IPS-15b (cell line): ENCODE data around the gene TENT4A.

Experiments used
- H3K27me3 ChIP-seq: one replicate; pipeline ENCODE4 v1.6.1; 2013; ENCODE audit warnings: low read length; ENCODE audit not compliant: control insufficient read depth, insufficient read depth
- H3K36me3 ChIP-seq: one replicate; pipeline ENCODE4 v1.6.1; 2013; ENCODE audit warnings: low read length; ENCODE audit not compliant: control insufficient read depth, insufficient read depth
- H3K4me1 ChIP-seq: one replicate; pipeline ENCODE4 v1.6.1; 2013; ENCODE audit warnings: mild to moderate bottlenecking, low read length; ENCODE audit not compliant: control insufficient read depth, insufficient read depth
- H3K4me3 ChIP-seq: one replicate; pipeline ENCODE4 v1.5.1; 2013; ENCODE audit warnings: low read depth, low read length
- H3K9ac ChIP-seq: one replicate; pipeline ENCODE4 v1.6.1; 2013; ENCODE audit warnings: low read depth, mild to moderate bottlenecking, low read length
- H3K9me3 ChIP-seq: one replicate; pipeline ENCODE4 v1.6.1; 2013; ENCODE audit warnings: mild to moderate bottlenecking, low read length; ENCODE audit not compliant: control insufficient read depth, insufficient read depth

The TENT4A gene

DNA sequence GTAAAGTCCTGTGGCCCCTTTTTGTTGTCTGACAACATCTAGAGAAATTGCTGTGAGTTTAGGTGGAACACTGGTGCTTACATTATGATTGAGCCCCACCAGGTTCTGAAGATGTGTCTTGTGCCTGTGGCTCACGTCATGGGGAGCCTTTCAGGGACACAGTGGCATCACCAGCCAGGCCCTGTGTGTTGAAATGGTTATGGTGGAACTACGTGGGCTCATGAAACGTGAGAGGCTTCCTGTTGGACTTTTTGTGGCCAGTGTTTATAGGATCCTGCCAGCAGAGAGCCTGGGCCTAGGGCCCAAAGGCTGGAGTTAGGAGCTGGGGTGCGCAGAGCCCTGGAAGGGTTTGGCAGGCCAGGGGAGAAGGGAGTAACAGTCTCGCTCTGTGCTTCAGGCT, 46.8 kb downstream of the TENT4A start:
- Histone ChIP-seq H3K4me3 (no peak overlapping the region), H3K9ac (no peak overlapping the region), H3K36me3 (peaks cover 13% of the 10 kb centered on the region), H3K27me3 (no peaks in the 10 kb centered on the region), H3K9me3 (no peaks in the 10 kb centered on the region), H3K4me1 (no peaks in the 10 kb centered on the region)

DNA sequence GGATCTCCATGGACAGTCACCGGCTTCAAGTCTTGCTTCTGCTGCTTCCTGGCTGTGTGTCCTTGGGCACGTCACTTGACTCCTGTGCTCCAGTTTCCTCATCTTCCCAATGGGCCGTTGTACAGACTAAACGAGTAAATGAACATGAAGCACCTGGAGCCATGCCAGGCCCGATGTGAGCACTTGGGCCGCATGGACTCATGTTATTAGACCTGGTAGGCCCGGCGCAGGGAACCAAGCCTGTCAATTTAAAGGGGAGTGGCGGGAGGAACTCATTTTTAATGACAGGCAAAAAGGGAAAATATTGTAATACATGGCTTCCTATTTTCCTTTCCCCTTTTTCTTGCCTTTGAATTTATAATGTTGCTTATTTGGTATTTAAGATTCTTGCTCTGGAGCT, 47.5 kb downstream of the TENT4A start:
- H3K4me1 ChIP-seq = no peaks in the 10 kb centered on the region
- no peak overlapping the region for H3K4me3 ChIP-seq
- no peaks in the 10 kb centered on the region for H3K27me3 ChIP-seq
- H3K36me3 ChIP-seq = peaks cover 6% of the 10 kb centered on the region
- no peaks in the 10 kb centered on the region for H3K9me3 ChIP-seq
- H3K9ac ChIP-seq = no peak overlapping the region

DNA sequence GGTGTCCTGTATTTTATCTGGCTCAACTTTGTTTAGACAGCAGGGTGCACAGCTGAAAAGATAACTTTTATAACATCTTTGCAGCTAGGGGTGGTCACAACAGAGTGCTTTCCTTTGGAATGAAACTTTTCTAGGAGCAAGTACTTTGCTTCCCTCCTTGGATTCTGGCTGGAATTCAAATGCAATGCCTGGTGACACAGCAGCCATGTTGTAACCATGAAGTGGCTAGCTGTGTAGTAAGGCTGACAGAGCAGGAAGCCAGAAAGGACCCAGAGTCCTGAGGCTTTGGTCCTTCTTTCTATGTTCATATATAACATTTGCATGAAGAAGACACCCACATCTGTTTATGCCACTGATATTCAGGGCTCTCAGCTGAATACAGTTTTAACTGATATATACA, 48.1 kb downstream of the TENT4A start:
- Histone ChIP-seq H3K4me1 (no peaks in the 10 kb centered on the region), H3K9ac (no peak overlapping the region)

DNA sequence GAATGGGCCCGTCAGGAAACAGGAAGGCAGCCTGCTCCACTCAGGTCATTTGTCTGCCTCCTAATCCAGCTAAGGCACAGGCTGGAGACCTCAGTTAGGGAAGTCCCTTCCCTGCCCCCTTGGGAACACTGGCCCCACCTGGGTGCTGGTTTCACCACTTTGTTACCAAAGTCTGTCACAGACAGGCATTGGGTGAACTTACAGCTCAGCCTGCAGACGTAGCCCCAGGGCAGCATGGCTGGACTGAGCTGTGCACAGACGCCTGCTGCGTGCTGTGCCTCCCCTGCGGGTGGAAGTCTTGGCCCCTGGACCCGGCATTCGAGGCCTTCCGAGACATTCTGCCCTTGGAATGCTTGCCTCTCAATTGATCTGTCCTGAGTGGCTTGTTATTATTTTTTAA, 48.9 kb downstream of the TENT4A start:
- H3K9me3 ChIP-seq = no peaks in the 10 kb centered on the region
- no peaks in the 10 kb centered on the region for H3K27me3 ChIP-seq
- H3K36me3 ChIP-seq = peaks cover 2% of the 10 kb centered on the region
- no peaks in the 10 kb centered on the region for H3K4me1 ChIP-seq
- H3K4me3 ChIP-seq = no peak overlapping the region
- H3K9ac ChIP-seq = no peak overlapping the region

More for the DNA sequence above, 48.1 kb downstream of the TENT4A start:
- Histone ChIP-seq H3K9me3 (no peaks in the 10 kb centered on the region), H3K36me3 (peaks cover 2% of the 10 kb centered on the region), H3K27me3 (no peaks in the 10 kb centered on the region), H3K4me3 (no peak overlapping the region)

DNA sequence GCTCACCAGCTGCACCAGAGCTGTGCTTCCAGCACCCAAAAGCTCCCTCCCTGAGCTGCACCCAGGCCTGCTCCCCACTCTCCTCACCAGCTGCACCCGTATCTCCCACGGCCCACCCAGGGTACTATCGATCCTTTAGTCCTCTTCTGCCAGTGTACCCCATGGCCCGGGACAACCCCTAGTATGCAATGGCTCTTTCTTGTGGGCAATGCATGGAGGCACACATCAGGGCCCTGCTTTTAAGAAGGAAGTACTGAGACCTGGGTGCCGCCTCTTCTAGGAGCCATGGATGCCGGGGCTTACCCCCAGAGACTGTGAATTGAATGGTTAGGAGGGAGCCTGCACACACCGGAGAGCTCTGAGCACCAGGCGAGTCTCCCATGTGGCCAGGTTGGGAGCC, 49.5 kb downstream of the TENT4A start:
- H3K36me3 ChIP-seq = peaks cover 2% of the 10 kb centered on the region

DNA sequence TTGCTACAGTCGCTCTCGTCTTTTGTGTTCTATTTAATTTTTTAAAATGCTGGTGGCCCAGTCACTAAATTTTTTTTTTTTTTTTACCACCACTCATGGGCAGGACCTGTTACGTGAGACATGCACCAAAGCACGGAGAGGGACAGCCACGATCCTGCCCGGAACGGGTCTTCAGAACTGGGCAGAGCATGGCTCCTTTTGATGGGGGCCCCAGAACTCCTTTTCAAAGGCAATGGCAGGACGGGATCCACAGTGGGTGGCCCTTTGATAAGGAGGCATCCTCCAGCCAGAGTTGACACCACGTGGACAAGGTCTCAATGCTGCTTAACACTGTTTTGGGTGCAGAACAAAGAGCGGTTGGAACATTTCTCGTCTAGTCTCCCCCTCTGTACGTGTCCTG, 50.0 kb downstream of the TENT4A start:
- peaks cover 2% of the 10 kb centered on the region for H3K36me3 ChIP-seq
- H3K4me1 ChIP-seq = no peaks in the 10 kb centered on the region
- H3K4me3 ChIP-seq = no peak overlapping the region
- H3K9me3 ChIP-seq = no peaks in the 10 kb centered on the region
- no peak overlapping the region for H3K9ac ChIP-seq
- no peaks in the 10 kb centered on the region for H3K27me3 ChIP-seq

More for the DNA sequence above, 49.5 kb downstream of the TENT4A start:
- Histone ChIP-seq H3K9ac (no peak overlapping the region), H3K9me3 (no peaks in the 10 kb centered on the region), H3K4me1 (no peaks in the 10 kb centered on the region), H3K4me3 (no peak overlapping the region), H3K27me3 (no peaks in the 10 kb centered on the region)

DNA sequence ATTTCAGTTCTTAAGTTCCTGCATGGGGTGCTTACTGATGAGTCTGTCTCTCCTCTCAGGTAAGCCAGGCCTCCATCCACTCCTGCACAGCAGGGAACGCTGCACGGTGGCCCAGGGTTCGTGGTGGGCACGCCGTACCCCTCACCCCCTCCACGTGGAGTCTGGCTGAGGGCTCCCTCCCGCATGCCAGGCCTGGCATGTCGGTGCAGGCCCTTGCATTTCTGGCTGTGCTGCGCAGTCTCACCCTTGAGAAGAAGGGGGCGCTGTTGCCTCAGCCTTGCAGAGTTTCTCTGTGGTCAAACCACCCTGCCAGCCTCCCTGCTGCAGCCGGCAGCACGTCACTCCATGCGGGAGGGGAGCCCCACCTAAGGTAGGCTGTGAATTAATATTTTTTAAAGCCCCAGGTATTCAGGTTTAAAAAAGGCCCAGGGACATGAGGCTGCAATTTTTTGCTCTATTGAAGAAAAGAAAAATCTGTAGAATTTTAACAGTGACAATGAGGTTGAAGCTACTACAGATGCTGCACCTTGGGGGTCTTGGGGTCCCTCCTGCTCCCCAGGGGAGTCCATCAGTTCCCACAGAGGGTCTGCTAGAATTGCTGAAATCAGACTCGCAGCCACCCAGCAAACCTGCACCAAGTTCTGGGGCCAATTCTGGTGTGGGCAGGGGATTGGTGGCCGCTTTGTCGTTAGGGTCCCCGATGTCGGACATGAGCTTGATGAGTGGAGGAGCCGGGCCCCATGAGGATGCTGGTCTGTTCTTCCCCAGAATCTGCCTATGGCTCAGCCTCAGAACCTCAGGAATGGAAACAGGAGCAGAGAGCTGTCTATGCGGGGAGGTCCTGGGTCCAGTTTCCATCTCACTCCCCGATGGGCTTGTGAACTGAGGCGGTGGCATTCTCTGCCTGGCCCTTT, 52.6 kb downstream of the TENT4A start:
- no peaks in the 10 kb centered on the region for H3K9me3 ChIP-seq
- no peaks in the 10 kb centered on the region for H3K27me3 ChIP-seq
- H3K36me3 ChIP-seq = no peaks in the 10 kb centered on the region
- H3K4me1 ChIP-seq = no peaks in the 10 kb centered on the region
- no peak overlapping the region for H3K9ac ChIP-seq
- H3K4me3 ChIP-seq = no peak overlapping the region

DNA sequence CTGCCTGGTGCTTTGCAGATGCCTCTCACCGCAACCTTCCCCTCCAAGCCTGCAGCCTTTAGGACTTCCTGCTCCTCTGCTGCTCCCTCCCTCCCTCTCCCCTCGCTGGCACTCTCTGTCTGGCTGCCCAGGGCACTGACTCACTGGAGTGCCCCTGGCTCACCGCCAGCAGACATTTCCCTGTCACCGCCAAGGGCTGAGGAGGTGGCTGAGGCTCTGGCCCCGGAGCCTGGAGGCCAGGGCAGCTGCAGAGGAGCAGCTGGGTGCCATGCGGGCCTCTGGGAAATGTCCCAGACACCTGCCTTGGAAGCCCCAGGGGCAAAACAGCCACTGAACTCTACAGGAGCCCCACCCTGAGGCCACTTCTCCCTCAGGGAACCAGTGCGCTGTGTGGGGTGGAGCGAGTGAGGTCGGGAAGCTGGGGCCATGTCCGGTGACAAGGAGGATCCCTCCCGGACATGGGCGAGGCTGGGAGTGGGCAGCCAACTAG, 53.4 kb downstream of the TENT4A start:
- no peak overlapping the region for H3K9ac ChIP-seq
- no peaks in the 10 kb centered on the region for H3K9me3 ChIP-seq
- H3K4me3 ChIP-seq = no peak overlapping the region
- no peaks in the 10 kb centered on the region for H3K36me3 ChIP-seq
- H3K27me3 ChIP-seq = no peaks in the 10 kb centered on the region
- H3K4me1 ChIP-seq = no peaks in the 10 kb centered on the region

DNA sequence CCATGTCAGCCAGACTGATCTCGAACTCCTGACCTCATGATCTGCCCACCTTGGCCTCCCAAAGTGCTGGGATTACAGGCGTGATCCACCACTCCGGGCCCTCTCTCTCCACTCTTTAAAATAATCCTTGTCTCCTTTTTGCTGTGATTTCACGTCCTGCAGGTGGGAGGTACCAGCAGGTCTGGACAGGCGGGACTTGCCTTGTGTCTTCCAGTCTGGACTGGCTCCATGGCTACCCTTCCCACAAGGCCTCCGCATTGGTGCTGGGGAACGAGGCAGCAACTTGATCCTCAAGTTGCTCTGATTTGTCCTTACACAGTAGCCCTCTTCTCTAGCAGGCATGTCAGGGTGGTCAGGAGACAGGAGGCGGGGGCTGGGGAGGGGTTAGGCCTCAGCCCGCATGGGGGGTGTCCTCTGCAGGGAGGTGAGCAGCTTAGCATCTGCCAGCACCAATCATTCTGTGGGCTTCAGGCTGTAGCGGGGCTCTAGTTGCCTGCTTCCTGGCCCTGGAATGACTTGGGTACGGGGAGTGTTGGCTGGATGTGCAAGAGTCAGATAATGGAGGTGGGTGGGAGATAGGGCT, 54.3 kb downstream of the TENT4A start:
- no peak overlapping the region for H3K9ac ChIP-seq

DNA sequence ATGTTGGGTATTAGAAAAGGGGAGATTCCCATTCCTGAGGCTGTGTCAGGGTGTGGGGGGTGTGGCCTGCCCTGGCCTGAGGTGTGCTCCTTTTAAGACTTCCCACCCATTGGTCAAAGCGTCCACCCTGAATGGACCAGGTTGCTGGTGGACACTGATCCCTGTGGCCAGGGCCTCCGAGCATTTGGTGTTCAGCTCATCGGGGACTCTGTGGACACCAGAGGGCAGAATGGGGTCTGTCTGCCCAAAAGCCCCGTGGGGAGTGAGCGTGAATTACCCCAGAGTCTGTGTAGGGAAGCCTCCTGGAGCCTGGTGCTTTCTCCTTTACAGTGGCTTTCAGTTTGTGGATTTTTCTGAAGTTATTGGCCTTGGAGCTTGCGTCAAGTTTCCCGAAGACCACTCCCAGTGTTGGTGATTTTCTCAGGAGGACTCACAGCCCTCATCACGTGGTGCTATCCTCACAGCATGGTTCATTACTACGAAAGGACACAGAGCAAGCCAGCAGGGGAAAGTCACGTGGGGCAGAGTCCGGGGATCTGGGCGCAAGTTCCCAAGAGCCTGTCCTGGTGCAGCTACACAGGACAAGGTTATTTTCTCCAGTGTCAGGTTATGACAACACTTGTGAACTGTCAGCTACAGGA, 55.5 kb downstream of the TENT4A start:
- no peaks in the 10 kb centered on the region for H3K36me3 ChIP-seq
- H3K4me1 ChIP-seq = no peaks in the 10 kb centered on the region
- H3K9me3 ChIP-seq = no peaks in the 10 kb centered on the region
- H3K27me3 ChIP-seq = no peaks in the 10 kb centered on the region
- H3K9ac ChIP-seq = no peak overlapping the region
- no peak overlapping the region for H3K4me3 ChIP-seq

More for the DNA sequence above, 54.3 kb downstream of the TENT4A start:
- Histone ChIP-seq H3K4me1 (no peaks in the 10 kb centered on the region), H3K9me3 (no peaks in the 10 kb centered on the region), H3K4me3 (no peak overlapping the region), H3K27me3 (no peaks in the 10 kb centered on the region), H3K36me3 (no peaks in the 10 kb centered on the region)

DNA sequence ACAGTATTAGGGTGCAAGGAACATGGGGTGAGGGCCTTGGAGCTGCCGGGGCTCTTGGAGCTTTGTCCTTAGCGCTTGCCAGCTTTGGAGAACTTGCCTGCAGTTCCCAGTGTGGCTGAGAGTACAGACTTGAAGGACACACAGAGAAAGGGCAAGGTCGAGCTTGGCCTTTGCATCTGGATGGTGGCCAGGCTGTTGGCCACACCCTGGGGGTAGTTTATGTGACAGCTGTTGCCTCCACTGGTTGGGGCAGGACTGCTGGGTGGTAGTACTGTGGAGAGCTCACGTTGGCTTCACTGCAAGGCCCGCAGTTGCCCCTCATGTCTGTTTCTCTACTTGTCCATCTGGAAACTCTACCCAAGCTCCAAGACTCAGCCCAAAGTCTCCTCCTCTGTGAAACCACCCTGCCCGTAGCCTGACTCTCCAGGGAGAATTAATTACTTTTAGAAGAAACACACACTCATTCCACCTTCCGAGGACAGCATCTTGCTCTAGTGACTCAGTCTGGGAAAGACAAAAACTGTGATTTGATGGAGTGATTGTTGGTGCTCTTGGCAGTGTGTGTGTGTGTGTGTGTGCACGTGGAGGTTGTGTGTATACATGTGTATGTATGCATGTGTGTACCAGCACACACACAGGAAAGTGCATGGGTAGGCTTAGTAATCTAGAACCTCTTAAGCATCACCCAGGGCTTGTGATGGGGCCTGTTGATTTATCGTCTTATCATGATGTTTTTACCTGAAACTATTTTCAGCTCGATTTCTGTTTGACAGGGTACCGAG, 57.8 kb downstream of the TENT4A start:
- no peak overlapping the region for H3K4me3 ChIP-seq
- no peaks in the 10 kb centered on the region for H3K9me3 ChIP-seq
- no peaks in the 10 kb centered on the region for H3K4me1 ChIP-seq
- H3K9ac ChIP-seq = no peak overlapping the region
- no peaks in the 10 kb centered on the region for H3K27me3 ChIP-seq
- H3K36me3 ChIP-seq = no peaks in the 10 kb centered on the region
